K562 (cell line): Measurements from ENCODE around the gene SNRNP48. TPM values are rescaled to one million over a fixed set of nuclear protein-coding genes. Genes with fewer than 3 reads are reported as not detected.
A peak's percentile ranks its signal among the peaks of the same experiment; 100 is the strongest.

Experiments
- ATAC-seq: fragments of 200-7000 bp; cut with Tn5 transposase; 3 replicates; pipeline ENCODE4 v1.9.1; 2020; ENCODE audit warnings: moderate library complexity
- BruUV-seq: library from RNA; stranded (reverse); fragments of 400-500 nt; replicated peaks from 2 replicates; lab custom pipeline; 2021; lab: Mats Ljungman, UMichigan
- CTCF ChIA-PET: fragments of 300-600 bp; formaldehyde crosslinking; extraction: SDS; loops from one replicate; lab custom pipeline; 2021; ENCODE audit warnings: low intra/inter-chr PET ratio; lab: Yijun Ruan, JAX
- POLR2A ChIA-PET: fragments of 300-600, 350-650 bp; sonication (Branson Sonifier 250); formaldehyde crosslinking; extraction: SDS; loops from one replicate; lab custom pipeline; 2021; ENCODE audit warnings: antibody characterized with exemption, inconsistent platforms; lab: Yijun Ruan, JAX
- DNase-seq, 4 experiments: peaks; one replicate each; pipeline versions ENCODE4 v3.0.0 to v3.0.0-alpha.2; 2011 to 2018; ENCODE audit warnings: low spot score in 3 of 4, mixed read lengths in 3 of 4; ENCODE audit errors: extremely low read depth in 1 of 4
- FAIRE-seq: peaks from 2 replicates; lab custom pipeline; 2011; peaks lifted over from hg19 to GRCh38; lab: Jason Lieb, UNC
- H2AFZ ChIP-seq: 2 replicates; pipeline ENCODE4 v1.6.0; 2011; ENCODE audit warnings: low read depth, low read length, control low read depth, inconsistent platforms
- H3K27ac ChIP-seq: fragments of 200-600 bp; 3 replicates; pipeline ENCODE4 v1.8.0; 2011; ENCODE audit warnings: low read depth, mild to moderate bottlenecking, control low read depth, inconsistent platforms, low read length, moderate library complexity, mixed read lengths; ENCODE audit errors: extremely low read depth
- H3K27me3 ChIP-seq, 2 experiments: fragments of 300-600 bp in 1 of 2; 2 replicates in 1 of 2; 3 replicates in 1 of 2; pipeline versions ENCODE4 v1.6.0 to v1.8.0; 2011; ENCODE audit warnings: inconsistent platforms in 2 of 2, low read length in 2 of 2, mild to moderate bottlenecking in 1 of 2, mixed read lengths in 1 of 2, moderate library complexity in 1 of 2; ENCODE audit not compliant: control insufficient read depth in 2 of 2, insufficient read depth in 2 of 2
- H3K36me3 ChIP-seq: fragments of 300-600 bp; 3 replicates; pipeline ENCODE4 v1.8.0; 2011; ENCODE audit warnings: mild to moderate bottlenecking, low read length, inconsistent platforms; ENCODE audit not compliant: control insufficient read depth, insufficient read depth
- H3K4me1 ChIP-seq, 2 experiments: fragments of 200-600 bp in 1 of 2; replicated peaks in 1 of 2; 2 replicates in 1 of 2; 3 replicates in 1 of 2; pipeline versions ENCODE4 v1.5.1 to v1.8.0; 2011; ENCODE audit warnings: inconsistent platforms in 2 of 2, low read length in 2 of 2, mild to moderate bottlenecking in 1 of 2, mixed read lengths in 1 of 2, moderate library complexity in 1 of 2; ENCODE audit not compliant: control insufficient read depth in 2 of 2, insufficient read depth in 2 of 2
- H3K4me2 ChIP-seq: 2 replicates; pipeline ENCODE4 v1.6.1; 2011; ENCODE audit warnings: low read length, control low read depth, inconsistent platforms, mixed read lengths; ENCODE audit not compliant: insufficient read depth
- H3K4me3 ChIP-seq: fragments of 200-600 bp; sonication (generic), shearing (Covaris generic); 2 replicates; pipeline ENCODE4 v1.5.1; 2016; ENCODE audit warnings: control low read depth, inconsistent platforms
- H3K79me2 ChIP-seq: fragments of 200-600 bp; 3 replicates; pipeline ENCODE4 v1.8.0; 2011; ENCODE audit warnings: low read length, inconsistent platforms; ENCODE audit not compliant: control insufficient read depth, insufficient read depth
- H3K9ac ChIP-seq, 2 experiments: 2 replicates each; pipeline versions ENCODE4 v1.6.0 to v1.6.1; 2011; ENCODE audit warnings: low read depth in 2 of 2, low read length in 2 of 2, control low read depth in 1 of 2, inconsistent platforms in 1 of 2, mild to moderate bottlenecking in 1 of 2, mixed read lengths in 1 of 2; ENCODE audit not compliant: insufficient read depth in 1 of 2
- H3K9me1 ChIP-seq: one replicate; pipeline ENCODE4 v1.6.0; 2011; ENCODE audit warnings: inconsistent platforms, mild to moderate bottlenecking, low read length, moderate library complexity; ENCODE audit not compliant: control insufficient read depth, insufficient read depth
- H3K9me3 ChIP-seq: replicated peaks from 2 replicates; pipeline ENCODE4 v1.5.1; 2011; ENCODE audit warnings: low read depth, low read length, inconsistent platforms; ENCODE audit not compliant: control insufficient read depth, insufficient read depth
- H4K20me1 ChIP-seq: replicated peaks from 2 replicates; pipeline ENCODE4 v1.6.1; 2011; ENCODE audit warnings: low read length, inconsistent platforms, mixed read lengths; ENCODE audit not compliant: control insufficient read depth, insufficient read depth
- CEBPB ChIP-seq: fragments of 450-650 bp; IDR thresholded peaks from 2 replicates; pipeline ENCODE4 v1.6.1; 2016; ENCODE audit warnings: missing genetic modification characterization, missing compliant biosample characterization
- FOXA3 ChIP-seq, 2 experiments: fragments of 450-650 bp in 1 of 2; sonication (generic) in 1 of 2; formaldehyde crosslinking; IDR thresholded peaks in 1 of 2; conservative IDR thresholded peaks in 1 of 2; 2 replicates each; pipeline versions ENCODE4 v1.4.0 to v1.8.0; 2020 to 2022; ENCODE audit warnings: mild to moderate bottlenecking in 2 of 2, missing genetic modification reagents in 1 of 2
- FOXM1 ChIP-seq, 2 experiments: fragments of 450-650 bp in 1 of 2; sonication (generic) in 1 of 2; formaldehyde crosslinking in 1 of 2; IDR thresholded peaks; 2 replicates each; pipeline versions ENCODE4 v1.6.1 to v1.9.0; 2017 to 2022; ENCODE audit warnings: low read depth in 2 of 2, mild to moderate bottlenecking in 2 of 2, missing genetic modification reagents in 1 of 2, moderate library complexity in 1 of 2
- GTF2F1 ChIP-seq: IDR thresholded peaks from 2 replicates; pipeline ENCODE4 v1.6.1; 2011; ENCODE audit warnings: low read depth, low read length, improper control_type of control experiment
- MAZ ChIP-seq, 2 experiments: fragments of 450-650 bp in 1 of 2; sonication (generic) in 1 of 2; formaldehyde crosslinking; IDR thresholded peaks in 1 of 2; conservative IDR thresholded peaks in 1 of 2; 2 replicates each; pipeline versions ENCODE4 v1.4.0 to v1.5.0; 2020; ENCODE audit warnings: mild to moderate bottlenecking in 1 of 2, missing genetic modification reagents in 1 of 2
- MBD2 ChIP-seq: sonication (generic); IDR thresholded peaks from 2 replicates; pipeline ENCODE4 v1.6.1; 2016; ENCODE audit warnings: low read depth, borderline replicate concordance
- RFX1 ChIP-seq: fragments of 450-650 bp; IDR thresholded peaks from 2 replicates; pipeline ENCODE4 v1.6.1; 2016; ENCODE audit warnings: mild to moderate bottlenecking, moderate library complexity
- TEAD2 ChIP-seq: fragments of 450-650 bp; IDR thresholded peaks from 2 replicates; pipeline ENCODE4 v1.6.1; 2016; ENCODE audit warnings: missing genetic modification characterization, control low read depth, missing compliant biosample characterization
- ZBTB7A ChIP-seq: IDR thresholded peaks from 2 replicates; pipeline ENCODE4 v1.6.1; 2011; ENCODE audit warnings: low read depth, mild to moderate bottlenecking, low read length, moderate library complexity, borderline replicate concordance; ENCODE audit not compliant: control insufficient read depth
- ZNF311 ChIP-seq: fragments of 250-450 bp; sonication (Bioruptor Pico); IDR thresholded peaks from 2 replicates; pipeline ENCODE4 v1.4.0; 2020; ENCODE audit warnings: mild to moderate bottlenecking, moderate library complexity
- ZNF384 ChIP-seq: IDR thresholded peaks from 2 replicates; pipeline ENCODE4 v1.6.1; 2012; ENCODE audit warnings: low read depth, low read length, improper control_type of control experiment
- ZNF408 ChIP-seq: fragments of 250-450 bp; sonication (Bioruptor Pico); IDR thresholded peaks from 2 replicates; pipeline ENCODE4 v1.4.0; 2020; ENCODE audit warnings: low read depth, mild to moderate bottlenecking, moderate library complexity
- ZNF830 ChIP-seq: fragments of 250-450 bp; sonication (Bioruptor Pico); IDR thresholded peaks from 2 replicates; pipeline ENCODE4 v1.5.0; 2021; ENCODE audit warnings: mild to moderate bottlenecking
- WGBS: fragments of 100-300 bp; shearing (Covaris generic); methylation state at CpG from one replicate; pipeline ENCODE4 v1.1.6; 2016; ENCODE audit warnings: low coverage, mixed read lengths; ENCODE audit not compliant: insufficient coverage; ENCODE audit errors: missing lambda C conversion rate; 5-methylcytosine and 5-hydroxymethylcytosine counted together
- in situ Hi-C: fragments of 300-500 bp; cut with MboI; formaldehyde crosslinking; loops from 4 replicates; pipeline ENCODE4 v1.15.0; 2018; ENCODE audit warnings: inconsistent platforms, mixed read lengths
- intact Hi-C: fragments of 100-400 bp; cut with micrococcal nuclease; formaldehyde crosslinking; loops from 2 replicates; pipeline ENCODE4 v1.14.2; 2022
- polyA plus RNA-seq, 8 experiments: library from polyadenylated mRNA; depleted of rRNA in 4 of 8; stranded (reverse) in 5 of 8; unstranded in 3 of 8; fragments of >200 nt; fragmentation: Nextera tagmentation in 2 of 8; fragmentation: Illumina TruSeq in 1 of 8; extraction: Ambion mirVana in 2 of 8; extraction: Trizol in 1 of 8; gene quantifications; 2 replicates each; pipeline versions ENCODE4 v1.2.1 to v1.2.3, GENCODE V29; 2011 to 2014; ENCODE audit warnings: inconsistent platforms in 1 of 8, missing spikeins in 1 of 8
- total RNA-seq, 7 experiments: library from RNA; depleted of rRNA in 6 of 7; stranded (reverse); fragments of >200 nt in 6 of 7; fragmentation: Illumina TruSeq in 2 of 7; extraction: Trizol in 2 of 7; gene quantifications; 2 replicates each; pipeline versions ENCODE4 v1.2.1 to v1.2.3, GENCODE V29; 2011 to 2021; ENCODE audit warnings: low replicate concordance in 1 of 7
- TF ChIP-seq, protein P1 (sequence below): fragments of 450-650 bp; IDR thresholded peaks from 2 replicates; pipeline ENCODE4 v1.6.1; 2014; ENCODE audit warnings: low read depth, mild to moderate bottlenecking, moderate library complexity, borderline replicate concordance
- TF ChIP-seq, protein P2 (sequence below): fragments of 250-450 bp; sonication (Bioruptor Pico); IDR thresholded peaks from 2 replicates; pipeline ENCODE4 v1.5.0; 2021
- TF ChIP-seq, protein P3 (sequence below): sonication (generic); formaldehyde crosslinking; IDR thresholded peaks from 2 replicates; pipeline ENCODE4 v1.8.0; 2022; ENCODE audit warnings: missing genetic modification reagents, mild to moderate bottlenecking, borderline replicate concordance
- TF ChIP-seq, protein P4 (sequence below): fragments of 250-450 bp; sonication (Bioruptor Pico); IDR thresholded peaks from 2 replicates; pipeline ENCODE4 v1.9.0; 2021; ENCODE audit warnings: mild to moderate bottlenecking, inconsistent platforms

Gene SNRNP48
- total and polyA plus RNA-seq, 9 of the 15 experiments (the other 6 are each of a cell fraction or from before 2014, with no cell fraction given): 6.2 to 32.9 (median 18.6) TPM

DNA sequence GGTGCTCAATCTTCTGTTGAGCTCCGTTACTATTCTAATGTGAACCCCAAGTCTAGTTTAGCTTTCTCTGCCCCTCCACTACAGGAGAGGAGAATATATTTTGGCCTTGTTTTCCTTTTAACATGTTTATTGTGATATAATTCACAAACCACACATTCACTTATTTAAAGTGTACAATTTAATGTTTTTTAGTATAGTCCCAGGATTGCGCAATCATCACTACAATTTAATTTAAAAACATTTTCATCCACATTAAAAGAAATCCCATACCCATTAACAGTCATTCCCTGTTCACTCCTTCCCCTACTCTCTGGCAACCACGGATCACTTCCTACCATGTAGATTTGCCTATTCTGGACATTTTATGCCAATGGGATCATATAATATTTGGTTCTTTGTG is 71.4 kb downstream of the SNRNP48 start:
- no peak overlapping the region for H3K4me3 ChIP-seq
- H3K9me3 ChIP-seq: no peaks in the 10 kb centered on the region
- no peak for ATAC-seq
- no peaks in the 10 kb centered on the region for H3K79me2 ChIP-seq
- no peak for DNase-seq
- intact Hi-C loops (no loop called here), in situ Hi-C loops (no loop called here)
- H3K9me1 ChIP-seq: no peaks in the 10 kb centered on the region
- POLR2A ChIA-PET: interaction anchor here (0.6 kb wide), 1 partner anchor 10 kb away, joined by 3 read pairs; no protein-coding TSS in a partner anchor
- no peaks in the 10 kb centered on the region for H3K36me3 ChIP-seq
- CTCF ChIA-PET: no interaction called here
- no peak overlapping the region for H2AFZ ChIP-seq
- H3K4me1 ChIP-seq: no peaks in the 10 kb centered on the region
- 0% methylated on average over 3 of the region's 3 CpGs for WGBS
- H4K20me1 ChIP-seq: no peaks in the 10 kb centered on the region
- H3K27me3 ChIP-seq: peaks cover 27 to 38% of the 10 kb centered on the region in 2 experiments
- no peak overlapping the region for H3K27ac ChIP-seq
- BruUV-seq: no TSS peak
- no peak for FAIRE-seq
- no peak overlapping the region for H3K4me2 ChIP-seq
- no peak overlapping the region for H3K9ac ChIP-seq
- no peak for TF ChIP-seq ZNF408 (CRISPR knock-in tag)
- TF ChIP-seq, protein P1, sequence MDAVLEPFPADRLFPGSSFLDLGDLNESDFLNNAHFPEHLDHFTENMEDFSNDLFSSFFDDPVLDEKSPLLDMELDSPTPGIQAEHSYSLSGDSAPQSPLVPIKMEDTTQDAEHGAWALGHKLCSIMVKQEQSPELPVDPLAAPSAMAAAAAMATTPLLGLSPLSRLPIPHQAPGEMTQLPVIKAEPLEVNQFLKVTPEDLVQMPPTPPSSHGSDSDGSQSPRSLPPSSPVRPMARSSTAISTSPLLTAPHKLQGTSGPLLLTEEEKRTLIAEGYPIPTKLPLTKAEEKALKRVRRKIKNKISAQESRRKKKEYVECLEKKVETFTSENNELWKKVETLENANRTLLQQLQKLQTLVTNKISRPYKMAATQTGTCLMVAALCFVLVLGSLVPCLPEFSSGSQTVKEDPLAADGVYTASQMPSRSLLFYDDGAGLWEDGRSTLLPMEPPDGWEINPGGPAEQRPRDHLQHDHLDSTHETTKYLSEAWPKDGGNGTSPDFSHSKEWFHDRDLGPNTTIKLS: no peak
- TF ChIP-seq ZNF830 (CRISPR knock-in tag): no peak
- no peak for TF ChIP-seq MAZ (CRISPR knock-in tag; conservative IDR thresholded peaks at IDR 0.05 in 1 of 2, IDR thresholded peaks at IDR 0.05 in 1 of 2)
- no peak for TF ChIP-seq FOXM1 (IDR thresholded peaks at IDR 0.05; ENCODE audit: low read depth)
- TF ChIP-seq FOXM1 (CRISPR knock-in tag; IDR thresholded peaks at IDR 0.05; ENCODE audit: low read depth): no peak
- no peak for TF ChIP-seq ZNF384
- TF ChIP-seq ZBTB7A: no peak
- TF ChIP-seq, protein P2, sequence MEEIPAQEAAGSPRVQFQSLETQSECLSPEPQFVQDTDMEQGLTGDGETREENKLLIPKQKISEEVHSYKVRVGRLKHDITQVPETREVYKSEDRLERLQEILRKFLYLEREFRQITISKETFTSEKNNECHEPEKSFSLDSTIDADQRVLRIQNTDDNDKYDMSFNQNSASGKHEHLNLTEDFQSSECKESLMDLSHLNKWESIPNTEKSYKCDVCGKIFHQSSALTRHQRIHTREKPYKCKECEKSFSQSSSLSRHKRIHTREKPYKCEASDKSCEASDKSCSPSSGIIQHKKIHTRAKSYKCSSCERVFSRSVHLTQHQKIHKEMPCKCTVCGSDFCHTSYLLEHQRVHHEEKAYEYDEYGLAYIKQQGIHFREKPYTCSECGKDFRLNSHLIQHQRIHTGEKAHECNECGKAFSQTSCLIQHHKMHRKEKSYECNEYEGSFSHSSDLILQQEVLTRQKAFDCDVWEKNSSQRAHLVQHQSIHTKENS (CRISPR knock-in tag): no peak
- TF ChIP-seq ZNF311 (CRISPR knock-in tag): no peak
- TF ChIP-seq, protein P3, sequence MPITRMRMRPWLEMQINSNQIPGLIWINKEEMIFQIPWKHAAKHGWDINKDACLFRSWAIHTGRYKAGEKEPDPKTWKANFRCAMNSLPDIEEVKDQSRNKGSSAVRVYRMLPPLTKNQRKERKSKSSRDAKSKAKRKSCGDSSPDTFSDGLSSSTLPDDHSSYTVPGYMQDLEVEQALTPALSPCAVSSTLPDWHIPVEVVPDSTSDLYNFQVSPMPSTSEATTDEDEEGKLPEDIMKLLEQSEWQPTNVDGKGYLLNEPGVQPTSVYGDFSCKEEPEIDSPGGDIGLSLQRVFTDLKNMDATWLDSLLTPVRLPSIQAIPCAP (CRISPR knock-in tag): no peak
- TF ChIP-seq GTF2F1: no peak
- no peak for TF ChIP-seq FOXA3 (CRISPR knock-in tag; conservative IDR thresholded peaks at IDR 0.05 in 1 of 2, IDR thresholded peaks at IDR 0.05 in 1 of 2)
- TF ChIP-seq CEBPB (tag): peak; percentile 99
- no peak for TF ChIP-seq TEAD2
- no peak for TF ChIP-seq MBD2
- TF ChIP-seq RFX1: no peak
- TF ChIP-seq, protein P4, sequence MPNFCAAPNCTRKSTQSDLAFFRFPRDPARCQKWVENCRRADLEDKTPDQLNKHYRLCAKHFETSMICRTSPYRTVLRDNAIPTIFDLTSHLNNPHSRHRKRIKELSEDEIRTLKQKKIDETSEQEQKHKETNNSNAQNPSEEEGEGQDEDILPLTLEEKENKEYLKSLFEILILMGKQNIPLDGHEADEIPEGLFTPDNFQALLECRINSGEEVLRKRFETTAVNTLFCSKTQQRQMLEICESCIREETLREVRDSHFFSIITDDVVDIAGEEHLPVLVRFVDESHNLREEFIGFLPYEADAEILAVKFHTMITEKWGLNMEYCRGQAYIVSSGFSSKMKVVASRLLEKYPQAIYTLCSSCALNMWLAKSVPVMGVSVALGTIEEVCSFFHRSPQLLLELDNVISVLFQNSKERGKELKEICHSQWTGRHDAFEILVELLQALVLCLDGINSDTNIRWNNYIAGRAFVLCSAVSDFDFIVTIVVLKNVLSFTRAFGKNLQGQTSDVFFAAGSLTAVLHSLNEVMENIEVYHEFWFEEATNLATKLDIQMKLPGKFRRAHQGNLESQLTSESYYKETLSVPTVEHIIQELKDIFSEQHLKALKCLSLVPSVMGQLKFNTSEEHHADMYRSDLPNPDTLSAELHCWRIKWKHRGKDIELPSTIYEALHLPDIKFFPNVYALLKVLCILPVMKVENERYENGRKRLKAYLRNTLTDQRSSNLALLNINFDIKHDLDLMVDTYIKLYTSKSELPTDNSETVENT (CRISPR knock-in tag): no peak
